ENCODE data around the gene PLK1.

PLK1 gene

DNA sequence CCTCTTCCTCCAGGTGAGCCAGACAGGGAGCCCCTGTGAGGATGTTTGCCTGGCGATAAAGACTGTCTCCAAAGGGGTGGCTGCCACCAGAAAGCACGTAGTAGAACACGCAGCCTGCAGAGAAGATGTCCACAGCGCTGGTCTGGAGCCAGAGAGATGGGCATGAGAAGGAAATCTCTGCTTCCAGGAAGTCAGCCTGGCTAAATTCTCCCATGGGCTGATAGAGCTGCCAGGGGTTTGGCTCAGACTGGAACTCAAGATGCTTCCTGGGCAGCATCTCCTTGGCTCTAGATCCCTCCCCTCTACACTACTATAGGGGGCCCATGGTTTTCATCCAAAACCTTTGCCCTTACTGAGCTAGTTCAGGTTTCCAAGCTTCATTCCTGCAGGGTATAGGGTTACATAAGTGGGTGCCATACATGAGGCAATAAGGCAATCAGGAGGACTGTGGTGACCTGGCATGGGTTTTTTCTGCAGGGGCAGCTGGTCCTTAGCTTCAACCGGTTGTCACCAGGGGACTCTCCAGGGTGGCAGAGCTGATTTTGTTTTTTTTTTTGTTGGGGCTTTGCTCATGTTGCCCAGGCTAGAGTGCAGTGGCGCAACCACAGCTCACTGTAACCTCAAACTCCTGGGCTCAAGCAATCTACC lies 13.6 kb downstream of the PLK1 start:
- TF ChIP-seq, protein P1, sequence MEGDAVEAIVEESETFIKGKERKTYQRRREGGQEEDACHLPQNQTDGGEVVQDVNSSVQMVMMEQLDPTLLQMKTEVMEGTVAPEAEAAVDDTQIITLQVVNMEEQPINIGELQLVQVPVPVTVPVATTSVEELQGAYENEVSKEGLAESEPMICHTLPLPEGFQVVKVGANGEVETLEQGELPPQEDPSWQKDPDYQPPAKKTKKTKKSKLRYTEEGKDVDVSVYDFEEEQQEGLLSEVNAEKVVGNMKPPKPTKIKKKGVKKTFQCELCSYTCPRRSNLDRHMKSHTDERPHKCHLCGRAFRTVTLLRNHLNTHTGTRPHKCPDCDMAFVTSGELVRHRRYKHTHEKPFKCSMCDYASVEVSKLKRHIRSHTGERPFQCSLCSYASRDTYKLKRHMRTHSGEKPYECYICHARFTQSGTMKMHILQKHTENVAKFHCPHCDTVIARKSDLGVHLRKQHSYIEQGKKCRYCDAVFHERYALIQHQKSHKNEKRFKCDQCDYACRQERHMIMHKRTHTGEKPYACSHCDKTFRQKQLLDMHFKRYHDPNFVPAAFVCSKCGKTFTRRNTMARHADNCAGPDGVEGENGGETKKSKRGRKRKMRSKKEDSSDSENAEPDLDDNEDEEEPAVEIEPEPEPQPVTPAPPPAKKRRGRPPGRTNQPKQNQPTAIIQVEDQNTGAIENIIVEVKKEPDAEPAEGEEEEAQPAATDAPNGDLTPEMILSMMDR (IDR thresholded peaks at IDR 0.05): no peak
- TF ChIP-seq ZFX (IDR thresholded peaks at IDR 0.05; ENCODE audit: borderline replicate concordance): no peak
- H3K27ac ChIP-seq: no peak overlapping the region

DNA sequence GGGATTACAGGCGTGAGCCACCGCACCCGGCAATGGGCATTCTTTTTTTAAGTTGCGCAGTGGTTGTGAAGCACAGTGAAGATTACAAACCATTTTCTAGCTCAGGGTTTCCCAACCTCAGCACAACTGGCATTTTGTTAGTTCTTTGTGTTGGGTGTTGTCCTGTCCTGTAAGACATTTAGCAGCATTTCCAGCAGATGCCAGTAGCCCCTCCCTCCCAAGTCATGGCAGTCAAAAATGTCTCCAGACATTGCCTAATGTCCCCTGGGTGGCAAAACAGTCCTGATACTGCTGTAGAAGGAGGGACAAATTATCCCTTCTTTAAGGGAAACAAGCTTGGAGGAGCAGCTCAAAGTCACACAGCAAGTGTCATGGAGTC lies 15.6 kb downstream of the PLK1 start:
- no peak overlapping the region for H3K27ac ChIP-seq
- TF ChIP-seq ZFX (IDR thresholded peaks at IDR 0.05; ENCODE audit: borderline replicate concordance): no peak
- TF ChIP-seq, protein P1 (IDR thresholded peaks at IDR 0.05): no peak

DNA sequence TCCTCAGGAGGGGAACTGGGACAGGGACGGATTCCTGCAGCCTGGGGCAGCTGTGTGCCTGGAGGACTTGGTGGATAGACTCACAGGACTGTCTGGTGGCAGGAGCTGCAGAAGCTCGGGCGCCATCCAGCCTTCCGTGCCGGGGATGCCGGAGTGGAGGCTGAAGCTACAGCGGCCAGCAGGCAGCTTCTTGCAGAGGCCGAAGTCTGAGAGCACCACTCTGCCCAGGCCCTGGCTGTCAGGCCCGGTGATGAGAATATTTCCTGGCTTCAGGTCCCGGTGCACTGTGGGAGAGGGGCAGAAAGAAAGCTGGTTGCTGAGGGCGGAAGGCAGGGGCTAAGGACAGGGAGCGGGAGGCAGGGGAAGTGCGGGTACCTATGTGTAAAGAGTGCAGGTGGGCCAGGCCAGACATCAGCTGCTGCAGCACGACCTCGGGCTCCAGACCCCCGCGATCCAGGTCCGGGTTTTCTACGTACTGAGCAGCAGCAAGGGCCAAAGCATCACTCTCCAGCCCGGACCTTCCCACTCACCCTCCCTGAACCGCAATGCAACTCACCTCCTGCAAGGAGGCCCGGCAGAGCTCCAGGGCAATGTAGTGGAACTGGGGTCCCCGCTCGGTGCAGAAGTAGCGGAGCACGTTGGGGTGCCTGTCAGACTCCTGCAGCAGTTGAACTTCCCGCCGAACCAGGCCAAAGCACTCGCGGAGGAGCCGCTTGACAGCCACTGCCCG lies 16.1 kb downstream of the PLK1 start:
- TF ChIP-seq ZFX (IDR thresholded peaks at IDR 0.05; ENCODE audit: borderline replicate concordance): no peak
- TF ChIP-seq, protein P1 (IDR thresholded peaks at IDR 0.05): no peak
- H3K27ac ChIP-seq: no peak overlapping the region

DNA sequence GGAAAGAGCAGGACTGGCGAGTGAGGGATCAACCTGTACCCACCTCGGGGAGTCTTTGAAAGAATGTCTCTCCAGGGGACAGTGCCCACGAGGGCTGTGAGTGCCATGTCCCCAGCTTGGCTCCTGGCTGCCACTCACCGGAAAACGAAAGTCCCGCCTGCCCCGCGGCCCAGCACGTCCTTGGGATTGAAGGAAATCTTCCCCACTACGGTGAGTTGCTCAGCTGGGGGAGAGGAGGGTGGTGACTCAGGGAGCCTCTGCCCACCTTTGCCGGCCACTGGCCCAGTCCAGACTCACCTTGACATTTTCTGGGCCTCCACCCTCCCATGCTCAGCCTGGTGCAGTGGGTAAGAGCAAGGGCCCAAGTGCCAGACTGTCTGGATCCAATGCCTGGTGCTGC lies 17.1 kb downstream of the PLK1 start:
- H3K27ac ChIP-seq: no peak overlapping the region
- TF ChIP-seq, protein P1 (IDR thresholded peaks at IDR 0.05): no peak
- no peak for TF ChIP-seq ZFX (IDR thresholded peaks at IDR 0.05; ENCODE audit: borderline replicate concordance)

DNA sequence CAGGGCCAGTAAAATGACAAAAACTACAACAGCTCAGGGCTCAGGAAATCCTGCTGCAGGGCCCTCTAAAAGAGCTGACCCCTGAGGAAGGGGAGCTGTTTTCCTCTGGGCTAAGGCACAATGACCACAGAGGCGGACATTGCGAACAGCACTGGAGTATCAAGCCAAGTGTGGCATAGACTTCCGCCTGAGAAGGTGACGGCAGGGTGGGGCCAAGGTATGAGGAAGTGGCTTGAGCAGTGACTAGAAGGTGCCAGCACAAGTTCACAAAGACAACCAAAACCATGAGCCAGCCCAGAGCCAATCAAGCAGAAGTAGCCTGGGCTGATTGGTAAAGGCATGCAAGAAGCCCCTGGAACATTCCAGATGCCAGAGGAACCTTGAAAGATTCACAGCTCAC lies 20.4 kb downstream of the PLK1 start:
- no peak overlapping the region for H3K27ac ChIP-seq
- TF ChIP-seq, protein P1 (IDR thresholded peaks at IDR 0.05): no peak
- TF ChIP-seq ZFX (IDR thresholded peaks at IDR 0.05; ENCODE audit: borderline replicate concordance): no peak

DNA sequence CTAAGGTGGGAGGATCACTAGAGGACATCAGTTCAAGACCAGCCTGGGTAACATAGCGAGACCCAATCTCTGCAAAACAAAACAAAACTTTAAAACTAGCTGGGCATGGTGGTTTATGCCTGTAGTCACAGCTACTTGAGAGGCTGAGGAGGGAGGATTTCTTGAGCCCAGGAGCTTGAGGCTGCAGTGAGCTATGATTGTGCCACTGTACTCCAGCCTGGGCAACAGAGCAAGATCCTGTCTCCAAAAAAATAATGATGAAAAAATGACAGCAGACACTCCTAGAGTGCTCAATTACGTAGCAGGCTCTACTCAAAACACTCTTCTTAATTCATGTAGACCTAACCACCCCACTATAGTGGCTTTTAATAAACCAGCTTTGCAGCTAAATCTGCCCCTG lies 21.4 kb downstream of the PLK1 start:
- no peak overlapping the region for H3K27ac ChIP-seq
- TF ChIP-seq ZFX (IDR thresholded peaks at IDR 0.05; ENCODE audit: borderline replicate concordance): no peak
- TF ChIP-seq, protein P1 (IDR thresholded peaks at IDR 0.05): no peak

DNA sequence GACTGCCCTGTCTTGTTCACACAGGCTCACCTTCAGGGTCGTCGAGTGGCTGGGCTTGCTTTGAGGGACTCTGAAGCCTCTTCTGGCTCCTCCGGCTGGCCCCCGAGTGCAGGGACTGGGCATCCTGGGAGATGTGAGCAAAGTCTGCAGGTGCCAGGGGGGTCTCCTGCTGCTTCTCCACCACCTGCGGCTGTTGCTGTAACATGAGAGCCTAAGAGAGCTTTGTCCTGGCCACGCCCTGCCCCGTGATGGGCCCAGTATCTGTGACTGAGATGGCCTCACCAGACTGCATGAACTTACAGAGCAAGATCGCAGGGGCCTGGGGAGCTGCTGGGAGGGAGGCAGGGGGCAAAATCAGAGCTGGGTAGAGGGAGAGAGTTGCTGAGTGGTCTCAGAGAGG lies 21.8 kb downstream of the PLK1 start:
- no peak overlapping the region for H3K27ac ChIP-seq
- TF ChIP-seq, protein P1 (IDR thresholded peaks at IDR 0.05): no peak
- no peak for TF ChIP-seq ZFX (IDR thresholded peaks at IDR 0.05; ENCODE audit: borderline replicate concordance)
